ENCODE data around the gene MLNR.

The MLNR gene

GRCh38 chr13:49221590-49221965 lies 1.4 kb downstream of the MLNR start:
- no peak for TF ChIP-seq CTCF (conservative IDR thresholded peaks at IDR 0.05; ENCODE audit: low read depth, low read length)
- no peak overlapping the region for H3K4me3 ChIP-seq (ENCODE audit: low read depth, low read length)
- DNase-seq (ENCODE audit: low read depth), result no peak

- TF ChIP-seq CTCF (conservative IDR thresholded peaks at IDR 0.05; ENCODE audit: low read depth, low read length), result no peak
- peak; percentile 27 for DNase-seq (ENCODE audit: low read depth)
- H3K4me3 ChIP-seq (ENCODE audit: low read depth, low read length), result no peak overlapping the region
Observed at GRCh38 chr13:49225223-49226042, 5.3 kb downstream of the MLNR start.

- no peak for TF ChIP-seq CTCF (conservative IDR thresholded peaks at IDR 0.05; ENCODE audit: low read depth, low read length)
- DNase-seq (ENCODE audit: low read depth), result no peak
Observed at GRCh38 chr13:49226613-49227012, 6.5 kb downstream of the MLNR start.

GRCh38 chr13:49234741-49235140 lies 14.6 kb downstream of the MLNR start:
- H3K4me3 ChIP-seq (ENCODE audit: low read depth, low read length), result no peak overlapping the region
- no peak for TF ChIP-seq CTCF (conservative IDR thresholded peaks at IDR 0.05; ENCODE audit: low read depth, low read length)
- DNase-seq (ENCODE audit: low read depth), result no peak

More at GRCh38 chr13:49226613-49227012, 6.5 kb downstream of the MLNR start:
- no peak overlapping the region for H3K4me3 ChIP-seq (ENCODE audit: low read depth, low read length)

GRCh38 chr13:49235856-49236431 lies 15.8 kb downstream of the MLNR start:
- H3K4me3 ChIP-seq (ENCODE audit: low read depth, low read length), result no peak overlapping the region
- no peak for DNase-seq (ENCODE audit: low read depth)
- no peak for TF ChIP-seq CTCF (conservative IDR thresholded peaks at IDR 0.05; ENCODE audit: low read depth, low read length)

- DNase-seq (ENCODE audit: low read depth), result no peak
- no peak overlapping the region for H3K4me3 ChIP-seq (ENCODE audit: low read depth, low read length)
- TF ChIP-seq CTCF (conservative IDR thresholded peaks at IDR 0.05; ENCODE audit: low read depth, low read length), result no peak
Observed at GRCh38 chr13:49238621-49239020, 18.5 kb downstream of the MLNR start.

GRCh38 chr13:49240017-49240416 lies 19.9 kb downstream of the MLNR start:
- H3K4me3 ChIP-seq (ENCODE audit: low read depth, low read length), result no peak overlapping the region
- TF ChIP-seq CTCF (conservative IDR thresholded peaks at IDR 0.05; ENCODE audit: low read depth, low read length), result peak; percentile 84
- peak; percentile 64 for DNase-seq (ENCODE audit: low read depth)
